ENCODE measurements around the gene TBC1D4.

Gene TBC1D4

GRCh38 chr13:75264611-75265010 is 217.4 kb downstream of the TBC1D4 start:
- no peak overlapping the region for H3K4me3 ChIP-seq (ENCODE audit: low read depth, low read length)
- TF ChIP-seq, protein P1, sequence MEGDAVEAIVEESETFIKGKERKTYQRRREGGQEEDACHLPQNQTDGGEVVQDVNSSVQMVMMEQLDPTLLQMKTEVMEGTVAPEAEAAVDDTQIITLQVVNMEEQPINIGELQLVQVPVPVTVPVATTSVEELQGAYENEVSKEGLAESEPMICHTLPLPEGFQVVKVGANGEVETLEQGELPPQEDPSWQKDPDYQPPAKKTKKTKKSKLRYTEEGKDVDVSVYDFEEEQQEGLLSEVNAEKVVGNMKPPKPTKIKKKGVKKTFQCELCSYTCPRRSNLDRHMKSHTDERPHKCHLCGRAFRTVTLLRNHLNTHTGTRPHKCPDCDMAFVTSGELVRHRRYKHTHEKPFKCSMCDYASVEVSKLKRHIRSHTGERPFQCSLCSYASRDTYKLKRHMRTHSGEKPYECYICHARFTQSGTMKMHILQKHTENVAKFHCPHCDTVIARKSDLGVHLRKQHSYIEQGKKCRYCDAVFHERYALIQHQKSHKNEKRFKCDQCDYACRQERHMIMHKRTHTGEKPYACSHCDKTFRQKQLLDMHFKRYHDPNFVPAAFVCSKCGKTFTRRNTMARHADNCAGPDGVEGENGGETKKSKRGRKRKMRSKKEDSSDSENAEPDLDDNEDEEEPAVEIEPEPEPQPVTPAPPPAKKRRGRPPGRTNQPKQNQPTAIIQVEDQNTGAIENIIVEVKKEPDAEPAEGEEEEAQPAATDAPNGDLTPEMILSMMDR (IDR thresholded peaks at IDR 0.05; ENCODE audit: low read depth, low read length): no peak

- H3K4me3 ChIP-seq (ENCODE audit: low read depth, low read length): no peak overlapping the region
- TF ChIP-seq, protein P1 (IDR thresholded peaks at IDR 0.05; ENCODE audit: low read depth, low read length): no peak
These were observed 218.1 kb downstream of the TBC1D4 start for GRCh38 chr13:75263741-75264407.

DNA sequence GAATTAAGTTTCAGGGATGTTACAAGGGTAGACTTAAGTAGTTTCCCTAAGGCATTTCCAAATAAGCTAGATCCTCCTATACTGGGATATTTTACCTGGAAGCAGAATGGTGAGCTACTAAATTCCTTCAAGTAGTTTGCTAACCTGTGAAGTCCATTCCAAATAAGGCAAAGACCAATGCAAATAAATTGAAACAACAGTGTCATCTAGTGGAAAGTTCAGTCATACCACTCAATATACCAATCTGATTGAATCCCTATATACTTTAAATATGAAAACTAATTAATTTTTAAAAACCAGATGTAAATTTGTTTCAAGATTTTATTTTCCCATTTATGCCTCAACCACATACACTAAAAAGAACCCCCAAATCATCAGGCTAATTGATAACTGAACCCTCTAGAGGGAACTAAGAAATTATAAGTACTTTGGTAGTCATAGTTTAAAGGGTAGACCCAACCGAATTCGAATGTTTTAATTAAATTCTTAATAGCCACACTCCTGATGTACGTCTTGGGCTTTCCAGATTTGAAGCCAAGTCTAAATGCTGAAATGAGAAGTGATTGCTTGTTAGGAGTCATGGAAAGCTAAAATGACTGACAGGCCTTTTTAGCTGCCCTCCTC is 223.7 kb downstream of the TBC1D4 start:
- TF ChIP-seq, protein P1 (IDR thresholded peaks at IDR 0.05; ENCODE audit: low read depth, low read length): no peak

GRCh38 chr13:75256922-75257321 is 225.0 kb downstream of the TBC1D4 start:
- TF ChIP-seq, protein P1 (IDR thresholded peaks at IDR 0.05; ENCODE audit: low read depth, low read length): no peak
- no peak overlapping the region for H3K4me3 ChIP-seq (ENCODE audit: low read depth, low read length)

More for the DNA sequence above, 223.7 kb downstream of the TBC1D4 start:
- H3K4me3 ChIP-seq (ENCODE audit: low read depth, low read length): no peak overlapping the region

DNA sequence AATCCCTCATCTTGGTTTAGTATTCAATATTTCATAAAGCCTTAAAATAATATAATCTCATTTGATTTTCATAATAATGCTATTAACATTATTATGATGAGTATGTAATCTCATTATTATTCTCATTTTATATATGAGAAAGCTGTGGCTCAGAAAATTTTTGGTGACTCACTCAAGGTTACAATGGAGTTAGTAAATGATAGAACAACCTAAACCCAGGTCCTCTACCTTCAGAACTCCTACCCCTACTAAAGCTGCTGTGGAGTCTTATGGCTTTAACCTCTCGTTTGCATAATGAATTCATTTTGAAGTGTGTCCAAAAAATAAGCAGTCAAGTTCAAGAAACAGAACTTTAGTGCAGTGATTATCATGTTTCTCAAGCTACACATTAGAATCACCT is 226.3 kb downstream of the TBC1D4 start:
- no peak overlapping the region for H3K4me3 ChIP-seq (ENCODE audit: low read depth, low read length)
- TF ChIP-seq, protein P1 (IDR thresholded peaks at IDR 0.05; ENCODE audit: low read depth, low read length): no peak

- no peak overlapping the region for H3K4me3 ChIP-seq (ENCODE audit: low read depth, low read length)
- TF ChIP-seq, protein P1 (IDR thresholded peaks at IDR 0.05; ENCODE audit: low read depth, low read length): no peak
These were observed 226.8 kb downstream of the TBC1D4 start for GRCh38 chr13:75255147-75255546.

DNA sequence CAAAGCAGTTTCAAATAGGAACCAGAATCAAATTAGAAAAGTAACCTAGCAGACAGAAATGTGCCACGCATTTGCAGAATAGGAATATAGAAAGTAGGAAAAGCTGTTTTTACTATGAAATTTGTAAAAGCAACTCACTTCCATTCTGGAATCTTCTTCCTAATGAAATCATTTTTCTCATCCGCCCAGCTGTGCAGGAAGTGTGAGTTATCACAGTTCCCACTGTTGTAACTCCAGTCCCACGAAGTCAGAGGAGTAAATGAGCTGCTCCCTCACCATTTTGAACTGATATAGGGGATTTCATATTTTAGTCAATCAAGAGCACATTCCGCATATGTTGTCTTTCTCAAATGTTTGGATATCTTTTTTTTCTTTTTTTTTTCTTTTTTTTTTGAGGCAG is 230.8 kb downstream of the TBC1D4 start:
- TF ChIP-seq, protein P1 (IDR thresholded peaks at IDR 0.05; ENCODE audit: low read depth, low read length): no peak
- H3K4me3 ChIP-seq (ENCODE audit: low read depth, low read length): no peak overlapping the region

Data from WI38 (cell line).